GM12864 (cell line): ENCODE results near the gene FIGLA.

ENCODE experiments used
- DNase-seq: peaks from one replicate; pipeline ENCODE4 v3.0.0-alpha.2; 2011; ENCODE audit warnings: low read depth
- H3K4me3 ChIP-seq: 2 replicates; pipeline ENCODE4 v1.5.1; 2011; ENCODE audit warnings: mild to moderate bottlenecking, low read depth, low read length, control low read depth
- CTCF ChIP-seq: IDR thresholded peaks from 2 replicates; pipeline ENCODE4 v1.5.1; 2011; ENCODE audit warnings: low read depth, mild to moderate bottlenecking, moderate library complexity, low read length, control low read depth, inconsistent platforms; ENCODE audit errors: missing control alignments

FIGLA gene

DNA sequence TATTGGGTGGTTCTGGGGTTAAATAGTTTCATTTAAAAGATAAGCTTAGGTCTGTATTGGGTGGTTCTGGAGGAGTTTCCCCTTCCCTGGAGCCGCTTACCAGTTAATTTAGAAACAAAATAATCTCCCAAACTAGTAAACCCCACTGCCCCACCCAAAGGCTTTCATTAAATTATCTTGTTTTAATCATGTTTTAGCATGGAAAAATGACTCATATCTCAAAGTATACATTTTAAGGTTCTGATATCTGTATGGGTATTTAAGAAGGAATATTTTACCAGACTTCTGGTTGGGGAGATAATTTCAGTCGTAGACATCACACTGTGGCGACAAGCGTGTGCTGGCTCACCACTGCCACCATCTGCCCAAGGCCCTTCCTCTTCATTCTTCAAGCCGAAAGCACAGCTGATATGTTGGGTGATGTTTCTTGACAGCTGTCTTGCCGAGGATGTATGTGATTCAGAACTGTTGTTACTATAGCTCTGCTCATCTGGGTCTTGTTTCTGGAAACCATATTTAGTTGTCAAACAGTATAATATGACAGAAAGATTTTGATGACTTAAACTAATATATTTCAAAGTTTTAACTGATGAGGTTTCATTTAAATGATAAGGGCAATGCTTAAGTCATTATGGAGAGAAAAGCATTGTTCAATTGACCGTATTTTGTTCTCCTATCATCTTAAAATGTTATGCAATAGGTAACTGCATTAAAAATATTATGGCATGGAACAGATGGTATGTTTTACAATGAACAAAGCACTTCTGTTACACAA is 5.1 kb downstream of the FIGLA start:
- H3K4me3 ChIP-seq, result no peak overlapping the region
- TF ChIP-seq CTCF, result peak; percentile 47
- DNase-seq, result no peak

DNA sequence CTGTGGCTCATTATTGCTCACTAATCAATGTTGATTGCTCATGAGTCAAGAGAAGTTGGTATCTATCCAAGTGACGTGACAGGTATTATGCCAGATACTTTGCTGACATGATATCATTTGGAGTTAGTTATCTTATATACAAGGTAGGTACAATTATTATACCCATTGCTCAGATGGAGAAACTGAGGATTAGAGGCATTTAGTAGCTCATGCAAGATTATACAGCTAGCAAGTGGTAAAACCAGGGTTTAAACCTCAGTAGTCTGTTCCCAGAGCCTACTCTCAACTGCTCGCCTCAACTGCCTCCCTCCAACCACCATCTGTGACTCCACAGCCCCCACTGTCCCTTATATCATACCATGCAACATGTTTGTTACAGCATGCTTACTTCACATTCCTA is 6.1 kb downstream of the FIGLA start:
- no peak for DNase-seq
- TF ChIP-seq CTCF, result no peak

GRCh38 chr2:70779911-70780545 is 10.4 kb downstream of the FIGLA start:
- no peak for TF ChIP-seq CTCF
- no peak for DNase-seq

More for the DNA sequence above, 6.1 kb downstream of the FIGLA start:
- no peak overlapping the region for H3K4me3 ChIP-seq

GRCh38 chr2:70779491-70779890 is 11.0 kb downstream of the FIGLA start:
- TF ChIP-seq CTCF, result no peak
- DNase-seq, result no peak
- H3K4me3 ChIP-seq, result no peak overlapping the region

More at GRCh38 chr2:70779911-70780545, 10.4 kb downstream of the FIGLA start:
- no peak overlapping the region for H3K4me3 ChIP-seq

DNA sequence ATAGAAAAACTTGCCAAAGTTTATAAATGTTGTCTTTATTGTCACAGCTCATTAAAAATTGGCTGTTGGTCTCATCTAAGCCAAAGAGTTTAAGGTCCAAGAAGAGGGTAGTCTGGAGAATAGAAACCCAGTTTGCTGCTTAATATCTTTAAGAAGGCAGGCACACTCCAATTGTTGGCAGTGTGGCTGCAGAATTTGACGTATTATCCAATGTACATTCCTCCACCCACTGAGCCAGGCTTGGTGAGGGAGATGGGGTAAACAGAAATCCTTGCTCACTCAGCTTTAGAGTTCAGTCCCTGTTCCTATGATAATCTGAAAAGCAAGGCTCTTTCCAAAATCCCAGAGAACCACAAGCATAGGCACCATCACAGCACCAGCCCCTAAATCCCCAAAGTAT is 11.8 kb downstream of the FIGLA start:
- TF ChIP-seq CTCF, result no peak
- no peak for DNase-seq
- H3K4me3 ChIP-seq, result no peak overlapping the region

- DNase-seq, result no peak
- H3K4me3 ChIP-seq, result no peak overlapping the region
- TF ChIP-seq CTCF, result no peak
Observed at GRCh38 chr2:70777450-70777849, 13.0 kb downstream of the FIGLA start.
